ENCODE data around the gene BIN1. TPM values are rescaled to one million over a fixed set of nuclear protein-coding genes. Genes with fewer than 3 reads are reported as not detected.

The BIN1 gene
- polyA plus RNA-seq, 1 donor from 2014 or later, result 61.9 TPM

GRCh38 chr2:127034051-127034450, 72.9 kb downstream of the BIN1 start:
- Histone ChIP-seq H3K79me2 (replicated peaks; ENCODE audit: insufficient read depth, low read length) (no peaks in the 10 kb centered on the region), H3K27ac (ENCODE audit: low read length) (no peak overlapping the region), H3K9ac (ENCODE audit: low read length) (no peak overlapping the region), H3K36me3 (ENCODE audit: insufficient read depth, low read length) (no peaks in the 10 kb centered on the region), H4K20me1 (ENCODE audit: insufficient read depth) (no peaks in the 10 kb centered on the region), H3K4me3 (ENCODE audit: low read length) (no peak overlapping the region), H3K9me3 (ENCODE audit: low read length) (no peaks in the 10 kb centered on the region), H3K27me3 (ENCODE audit: insufficient read depth, low read depth, low read length) (no peaks in the 10 kb centered on the region), H3K9me2 (ENCODE audit: insufficient read depth, low read length) (no peaks in the 10 kb centered on the region), H3F3A (ENCODE audit: insufficient read depth, low read length, poor library complexity, severe bottlenecking) (no peaks in the 10 kb centered on the region), H2AFZ (ENCODE audit: low read depth, low read length) (no peak overlapping the region), H3K4me2 (ENCODE audit: low read length) (no peak overlapping the region)
- TF ChIP-seq EP300 (conservative IDR thresholded peaks at IDR 0.05; ENCODE audit: poor library complexity, severe bottlenecking) (no peak), REST (IDR thresholded peaks at IDR 0.05; ENCODE audit: borderline replicate concordance) (no peak), CTCF (IDR thresholded peaks at IDR 0.05; ENCODE audit: poor library complexity, severe bottlenecking) (no peak), MXI1 (conservative IDR thresholded peaks at IDR 0.05; ENCODE audit: poor library complexity, severe bottlenecking) (no peak), POLR2AphosphoS5 (IDR thresholded peaks at IDR 0.05) (no peak), TAF1 (IDR thresholded peaks at IDR 0.05; ENCODE audit: low read depth) (no peak), EZH2 (IDR thresholded peaks at IDR 0.05; ENCODE audit: borderline replicate concordance, insufficient read depth, low read length, poor library complexity, severe bottlenecking) (no peak), SMC3 (conservative IDR thresholded peaks at IDR 0.05; ENCODE audit: poor library complexity) (no peak), RAD21 (conservative IDR thresholded peaks at IDR 0.05) (no peak)

GRCh38 chr2:127032621-127033020, 74.3 kb downstream of the BIN1 start:
- Histone ChIP-seq H3K9ac (ENCODE audit: low read length) (no peak overlapping the region), H3F3A (ENCODE audit: insufficient read depth, low read length, poor library complexity, severe bottlenecking) (no peaks in the 10 kb centered on the region), H3K27me3 (ENCODE audit: insufficient read depth, low read depth, low read length) (no peaks in the 10 kb centered on the region), H3K4me2 (ENCODE audit: low read length) (no peak overlapping the region), H3K9me2 (ENCODE audit: insufficient read depth, low read length) (no peaks in the 10 kb centered on the region), H3K27ac (ENCODE audit: low read length) (no peak overlapping the region), H3K79me2 (replicated peaks; ENCODE audit: insufficient read depth, low read length) (no peaks in the 10 kb centered on the region), H3K36me3 (ENCODE audit: insufficient read depth, low read length) (no peaks in the 10 kb centered on the region), H2AFZ (ENCODE audit: low read depth, low read length) (no peak overlapping the region), H3K9me3 (ENCODE audit: low read length) (no peaks in the 10 kb centered on the region), H3K4me3 (ENCODE audit: low read length) (no peak overlapping the region), H4K20me1 (ENCODE audit: insufficient read depth) (no peaks in the 10 kb centered on the region)
- TF ChIP-seq SMC3 (conservative IDR thresholded peaks at IDR 0.05; ENCODE audit: poor library complexity) (no peak), MXI1 (conservative IDR thresholded peaks at IDR 0.05; ENCODE audit: poor library complexity, severe bottlenecking) (no peak), REST (IDR thresholded peaks at IDR 0.05; ENCODE audit: borderline replicate concordance) (no peak), RAD21 (conservative IDR thresholded peaks at IDR 0.05) (no peak), TAF1 (IDR thresholded peaks at IDR 0.05; ENCODE audit: low read depth) (no peak), CTCF (IDR thresholded peaks at IDR 0.05; ENCODE audit: poor library complexity, severe bottlenecking) (no peak), POLR2AphosphoS5 (IDR thresholded peaks at IDR 0.05) (no peak), EZH2 (IDR thresholded peaks at IDR 0.05; ENCODE audit: borderline replicate concordance, insufficient read depth, low read length, poor library complexity, severe bottlenecking) (no peak), EP300 (conservative IDR thresholded peaks at IDR 0.05; ENCODE audit: poor library complexity, severe bottlenecking) (no peak)
